Panc1 (cell line): ENCODE data around the gene TACO1. TPM values are rescaled to one million over a fixed set of nuclear protein-coding genes. Genes with fewer than 3 reads are reported as not detected.

Source experiments
- ATAC-seq: fragments of 200-7000 bp; cut with Tn5 transposase; 2 replicates; pipeline ENCODE4 v1.9.1; 2020; ENCODE audit warnings: mild to moderate bottlenecking, moderate library complexity
- BruUV-seq: library from RNA; stranded (reverse); fragments of 400-500 nt; replicated peaks from 2 replicates; lab custom pipeline; 2021; lab: Mats Ljungman, UMichigan
- CTCF ChIA-PET: fragments of 300-600 bp; sonication (Branson Sonifier 250); formaldehyde crosslinking; loops from one replicate; lab custom pipeline; 2022; ENCODE audit warnings: antibody characterized with exemption; lab: Charles Lee
- POLR2A ChIA-PET: fragments of 300-600 bp; sonication (Branson Sonifier 250); formaldehyde crosslinking; loops from one replicate; lab custom pipeline; 2022; ENCODE audit warnings: antibody characterized with exemption; lab: Charles Lee
- DNase-seq: peaks from one replicate; pipeline ENCODE4 v3.0.0-alpha.2; 2010; ENCODE audit warnings: low read depth, low spot score
- H3K27ac ChIP-seq: 2 replicates; pipeline ENCODE4 v1.5.1; 2011; ENCODE audit warnings: mild to moderate bottlenecking, low read length, inconsistent platforms
- H3K27me3 ChIP-seq: fragments of 200-500 bp; sonication (Bioruptor generic); 2 replicates; pipeline ENCODE4 v1.6.0; 2014; ENCODE audit warnings: low read length, inconsistent platforms; ENCODE audit not compliant: control insufficient read depth, insufficient read depth
- H3K36me3 ChIP-seq: fragments of 200-500 bp; sonication (Bioruptor generic); 2 replicates; pipeline ENCODE4 v1.5.1; 2014; ENCODE audit warnings: inconsistent platforms, mild to moderate bottlenecking, low read length, moderate library complexity; ENCODE audit not compliant: control insufficient read depth, insufficient read depth
- H3K4me1 ChIP-seq: 2 replicates; pipeline ENCODE4 v1.5.1; 2011; ENCODE audit warnings: inconsistent platforms, mild to moderate bottlenecking, low read length, moderate library complexity; ENCODE audit not compliant: control insufficient read depth, insufficient read depth
- H3K4me3 ChIP-seq, 2 experiments: 2 replicates each; pipeline ENCODE4 v1.5.1; 2011 to 2012; ENCODE audit warnings: low read depth in 2 of 2, low read length in 2 of 2, mild to moderate bottlenecking in 2 of 2, inconsistent platforms in 1 of 2, moderate library complexity in 1 of 2
- H3K9me3 ChIP-seq: fragments of 200-500 bp; sonication (Bioruptor generic); 2 replicates; pipeline ENCODE4 v1.5.1; 2014; ENCODE audit warnings: low read depth, mild to moderate bottlenecking, inconsistent platforms, low read length, moderate library complexity; ENCODE audit not compliant: control insufficient read depth, insufficient read depth
- POLR2AphosphoS5 ChIP-seq: IDR thresholded peaks from 2 replicates; pipeline ENCODE4 v1.6.1; 2012; ENCODE audit warnings: mild to moderate bottlenecking, low read depth, low read length, moderate library complexity
- REST ChIP-seq, 2 experiments: IDR thresholded peaks; 2 replicates each; pipeline ENCODE4 v1.6.1; 2011 to 2012; ENCODE audit warnings: low read depth in 2 of 2, control low read depth in 1 of 2, low read length in 1 of 2, mild to moderate bottlenecking in 1 of 2, moderate library complexity in 1 of 2; ENCODE audit not compliant: insufficient read depth in 1 of 2
- SIN3A ChIP-seq: IDR thresholded peaks from 2 replicates; pipeline ENCODE4 v1.6.1; 2012; ENCODE audit warnings: low read depth, mild to moderate bottlenecking, low read length, moderate library complexity, borderline replicate concordance; ENCODE audit not compliant: insufficient read depth
- TCF7L2 ChIP-seq: IDR thresholded peaks from 2 replicates; pipeline ENCODE4 v1.6.1; 2011; ENCODE audit warnings: mild to moderate bottlenecking, low read depth, low read length, inconsistent platforms
- in situ Hi-C: cut with HindIII; loops from 2 replicates; pipeline ENCODE4 v1.10.0; 2016; ENCODE audit warnings: low sequenced_read_pairs, low pct_unique_long_range_greater_than_20kb
- intact Hi-C: fragments of 100-400 bp; cut with micrococcal nuclease; formaldehyde crosslinking; loops from one replicate; pipeline ENCODE4 v1.10.0; 2022; ENCODE audit not compliant: unreplicated experiment
- total RNA-seq: library from RNA; stranded (reverse); gene quantifications from one replicate; pipeline ENCODE4 v1.2.1, GENCODE V29; 2021; ENCODE audit not compliant: unreplicated experiment
- TF ChIP-seq, protein P1 (sequence below): fragments of 450-650 bp; IDR thresholded peaks from 2 replicates; pipeline ENCODE4 v1.5.1; 2017; ENCODE audit warnings: mild to moderate bottlenecking

TACO1 gene
- total RNA-seq, 1 experiment from 2014 or later = 17.9 TPM

- Histone ChIP-seq H3K27ac (no peak overlapping the region), H3K4me1 (no peaks in the 10 kb centered on the region), H3K9me3 (no peaks in the 10 kb centered on the region), H3K4me3 (no peak overlapping the region), H3K27me3 (no peaks in the 10 kb centered on the region), H3K36me3 (no peaks in the 10 kb centered on the region)
- intact Hi-C loops (no loop called here), in situ Hi-C loops (no loop called here)
- BruUV-seq = no TSS peak
- peak; percentile 66; the same call in 1 of the 2 replicates for ATAC-seq
- TF ChIP-seq, protein P1, sequence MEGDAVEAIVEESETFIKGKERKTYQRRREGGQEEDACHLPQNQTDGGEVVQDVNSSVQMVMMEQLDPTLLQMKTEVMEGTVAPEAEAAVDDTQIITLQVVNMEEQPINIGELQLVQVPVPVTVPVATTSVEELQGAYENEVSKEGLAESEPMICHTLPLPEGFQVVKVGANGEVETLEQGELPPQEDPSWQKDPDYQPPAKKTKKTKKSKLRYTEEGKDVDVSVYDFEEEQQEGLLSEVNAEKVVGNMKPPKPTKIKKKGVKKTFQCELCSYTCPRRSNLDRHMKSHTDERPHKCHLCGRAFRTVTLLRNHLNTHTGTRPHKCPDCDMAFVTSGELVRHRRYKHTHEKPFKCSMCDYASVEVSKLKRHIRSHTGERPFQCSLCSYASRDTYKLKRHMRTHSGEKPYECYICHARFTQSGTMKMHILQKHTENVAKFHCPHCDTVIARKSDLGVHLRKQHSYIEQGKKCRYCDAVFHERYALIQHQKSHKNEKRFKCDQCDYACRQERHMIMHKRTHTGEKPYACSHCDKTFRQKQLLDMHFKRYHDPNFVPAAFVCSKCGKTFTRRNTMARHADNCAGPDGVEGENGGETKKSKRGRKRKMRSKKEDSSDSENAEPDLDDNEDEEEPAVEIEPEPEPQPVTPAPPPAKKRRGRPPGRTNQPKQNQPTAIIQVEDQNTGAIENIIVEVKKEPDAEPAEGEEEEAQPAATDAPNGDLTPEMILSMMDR = peak; percentile 54; the same call in 1 of the 2 replicates
- no peak for TF ChIP-seq POLR2AphosphoS5
- DNase-seq = no peak
- POLR2A ChIA-PET = no interaction called here
- CTCF ChIA-PET = interaction anchor here (0.6 kb wide), 1 partner anchor 135 kb away, joined by 4 read pairs; no protein-coding TSS in a partner anchor
Measured at GRCh38 chr17:63573634-63574033, 27.1 kb upstream of the TACO1 start.

- DNase-seq (no peak), ATAC-seq (no peak)
- Histone ChIP-seq H3K4me1 (no peaks in the 10 kb centered on the region), H3K4me3 (no peak overlapping the region), H3K27me3 (no peaks in the 10 kb centered on the region), H3K9me3 (no peaks in the 10 kb centered on the region), H3K27ac (no peak overlapping the region), H3K36me3 (peaks cover 5% of the 10 kb centered on the region)
- ChIA-PET CTCF (no interaction called here), POLR2A (no interaction called here)
- no peak for TF ChIP-seq SIN3A
- TF ChIP-seq TCF7L2 = no peak
- TF ChIP-seq, protein P1 = no peak
- no peak for TF ChIP-seq POLR2AphosphoS5
- no peak for TF ChIP-seq REST (IDR thresholded peaks at IDR 0.05; ENCODE audit: insufficient read depth in 1 of 2, low read depth in 2 of 2, low read length in 1 of 2)
- no TSS peak for BruUV-seq
- in situ Hi-C loops = no loop called here
- intact Hi-C loops = no loop called here
Measured at GRCh38 chr17:63578027-63578768, 22.5 kb upstream of the TACO1 start.
